HepG2 (cell line): Measurements from ENCODE around the gene EVL. TPM values are rescaled to one million over a fixed set of nuclear protein-coding genes. Genes with fewer than 3 reads are reported as not detected.

Experiments used
- ATF5 ChIP-seq: sonication (generic); formaldehyde crosslinking; IDR thresholded peaks from 2 replicates; pipeline ENCODE4 v1.4.0; 2020; ENCODE audit warnings: mild to moderate bottlenecking, low read depth, missing genetic modification reagents
- CSRNP2 ChIP-seq: sonication (generic); formaldehyde crosslinking; conservative IDR thresholded peaks from 2 replicates; pipeline ENCODE4 v1.8.0; 2022; ENCODE audit warnings: low read depth, missing genetic modification reagents
- ZNF530 ChIP-seq: sonication (generic); formaldehyde crosslinking; IDR thresholded peaks from 2 replicates; pipeline ENCODE4 v1.5.0; 2020; ENCODE audit warnings: low read depth, mild to moderate bottlenecking, missing genetic modification reagents
- ZNF646 ChIP-seq: sonication (generic); formaldehyde crosslinking; IDR thresholded peaks from 2 replicates; pipeline ENCODE4 v1.9.0; 2021; ENCODE audit warnings: mild to moderate bottlenecking, missing genetic modification reagents
- polyA plus RNA-seq, 8 experiments: library from polyadenylated mRNA; depleted of rRNA in 3 of 8; stranded (reverse) in 7 of 8; unstranded in 1 of 8; fragments of >200 nt; fragmentation: Illumina TruSeq in 4 of 8; extraction: Trizol in 4 of 8; gene quantifications; 2 replicates each; pipeline versions ENCODE4 v1.2.1 to v1.2.3, GENCODE V29; 2011 to 2016; ENCODE audit warnings: low read depth in 4 of 8, missing spikeins in 1 of 8, mixed read lengths in 1 of 8; ENCODE audit not compliant: insufficient read depth in 1 of 8
- total RNA-seq, 5 experiments: library from RNA; depleted of rRNA; stranded (reverse); fragments of >200 nt; fragmentation: Illumina TruSeq; extraction: Trizol; gene quantifications; 2 replicates each; pipeline ENCODE4 v1.2.3, GENCODE V29; 2016; ENCODE audit warnings: low read depth in 1 of 5
- TF ChIP-seq, protein P1 (sequence below): sonication (generic); formaldehyde crosslinking; IDR thresholded peaks from 2 replicates; pipeline ENCODE4 v1.4.0; 2020; ENCODE audit warnings: missing genetic modification reagents

Gene EVL
- total and polyA plus RNA-seq, 2 of the 13 experiments (the other 11 are each of a cell fraction or from before 2014, with no cell fraction given) = 15.1 to 31.2 TPM

GRCh38 chr14:100158566-100159093 lies 93.4 kb downstream of the EVL start (continued):
- TF ChIP-seq CSRNP2 (CRISPR knock-in tag) (no peak), ATF5 (CRISPR knock-in tag) (no peak), ZNF646 (CRISPR knock-in tag) (no peak), ZNF530 (CRISPR knock-in tag) (no peak)
- TF ChIP-seq, protein P1, sequence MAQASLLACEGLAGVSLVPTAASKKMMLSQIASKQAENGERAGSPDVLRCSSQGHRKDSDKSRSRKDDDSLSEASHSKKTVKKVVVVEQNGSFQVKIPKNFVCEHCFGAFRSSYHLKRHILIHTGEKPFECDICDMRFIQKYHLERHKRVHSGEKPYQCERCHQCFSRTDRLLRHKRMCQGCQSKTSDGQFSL (CRISPR knock-in tag) = no peak
